ENCODE data around the gene SNAPC1. TPM values are rescaled to one million over a fixed set of nuclear protein-coding genes. Genes with fewer than 3 reads are reported as not detected.

SNAPC1 gene
- total and polyA plus RNA-seq, 2 of the 13 experiments (the other 11 are each of a cell fraction or from before 2014, with no cell fraction given) = 2.6 to 8.5 TPM

- TF ChIP-seq ZNF501 (CRISPR knock-in tag; IDR thresholded peaks at IDR 0.05) (0 out of 2 replicates have a peak, but pooled peaks have one; percentile 27), SIX1 (CRISPR knock-in tag; IDR thresholded peaks at IDR 0.05; ENCODE audit: borderline replicate concordance) (0 out of 2 replicates have a peak, but pooled peaks have one; percentile 17), RFX1 (IDR thresholded peaks at IDR 0.05) (no peak), TBX3 (IDR thresholded peaks at IDR 0.05; ENCODE audit: borderline replicate concordance) (no peak), MEIS1 (CRISPR knock-in tag; IDR thresholded peaks at IDR 0.05; ENCODE audit: borderline replicate concordance) (no peak), ZNF20 (CRISPR knock-in tag; IDR thresholded peaks at IDR 0.05) (no peak), ZNF317 (CRISPR knock-in tag; IDR thresholded peaks at IDR 0.05) (0 out of 2 replicates have a peak, but pooled peaks have one; percentile 26), ZNF496 (CRISPR knock-in tag; IDR thresholded peaks at IDR 0.05; ENCODE audit: insufficient replicate concordance) (no peak), TRAFD1 (CRISPR knock-in tag; IDR thresholded peaks at IDR 0.05; ENCODE audit: borderline replicate concordance) (no peak), CENPT (CRISPR knock-in tag; IDR thresholded peaks at IDR 0.05; ENCODE audit: low read depth) (no peak), ZNF839 (CRISPR knock-in tag; IDR thresholded peaks at IDR 0.05; ENCODE audit: borderline replicate concordance) (no peak), PRPF4 (IDR thresholded peaks at IDR 0.05; ENCODE audit: low read depth, low read length, poor library complexity, severe bottlenecking) (no peak), ZSCAN20 (CRISPR knock-in tag; IDR thresholded peaks at IDR 0.05; ENCODE audit: borderline replicate concordance) (no peak), SETDB1 (CRISPR knock-in tag; IDR thresholded peaks at IDR 0.05; ENCODE audit: borderline replicate concordance) (no peak), FOXM1 (CRISPR knock-in tag; IDR thresholded peaks at IDR 0.05) (no peak), ZNF3 (CRISPR knock-in tag; IDR thresholded peaks at IDR 0.05) (no peak), ZBTB7B (CRISPR knock-in tag; IDR thresholded peaks at IDR 0.05) (peak; percentile 35; the same call in 1 of the 2 replicates)
- TF ChIP-seq, protein P1, sequence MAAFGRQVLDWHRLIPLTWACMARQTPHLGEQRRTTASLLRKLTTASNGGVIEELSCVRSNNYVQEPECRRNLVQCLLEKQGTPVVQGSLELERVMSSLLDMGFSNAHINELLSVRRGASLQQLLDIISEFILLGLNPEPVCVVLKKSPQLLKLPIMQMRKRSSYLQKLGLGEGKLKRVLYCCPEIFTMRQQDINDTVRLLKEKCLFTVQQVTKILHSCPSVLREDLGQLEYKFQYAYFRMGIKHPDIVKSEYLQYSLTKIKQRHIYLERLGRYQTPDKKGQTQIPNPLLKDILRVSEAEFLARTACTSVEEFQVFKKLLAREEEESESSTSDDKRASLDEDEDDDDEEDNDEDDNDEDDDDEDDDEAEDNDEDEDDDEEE (CRISPR knock-in tag; IDR thresholded peaks at IDR 0.05) = no peak
- TF ChIP-seq, protein P2, sequence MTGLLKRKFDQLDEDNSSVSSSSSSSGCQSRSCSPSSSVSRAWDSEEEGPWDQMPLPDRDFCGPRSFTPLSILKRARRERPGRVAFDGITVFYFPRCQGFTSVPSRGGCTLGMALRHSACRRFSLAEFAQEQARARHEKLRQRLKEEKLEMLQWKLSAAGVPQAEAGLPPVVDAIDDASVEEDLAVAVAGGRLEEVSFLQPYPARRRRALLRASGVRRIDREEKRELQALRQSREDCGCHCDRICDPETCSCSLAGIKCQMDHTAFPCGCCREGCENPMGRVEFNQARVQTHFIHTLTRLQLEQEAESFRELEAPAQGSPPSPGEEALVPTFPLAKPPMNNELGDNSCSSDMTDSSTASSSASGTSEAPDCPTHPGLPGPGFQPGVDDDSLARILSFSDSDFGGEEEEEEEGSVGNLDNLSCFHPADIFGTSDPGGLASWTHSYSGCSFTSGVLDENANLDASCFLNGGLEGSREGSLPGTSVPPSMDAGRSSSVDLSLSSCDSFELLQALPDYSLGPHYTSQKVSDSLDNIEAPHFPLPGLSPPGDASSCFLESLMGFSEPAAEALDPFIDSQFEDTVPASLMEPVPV (CRISPR knock-in tag; IDR thresholded peaks at IDR 0.05) = no peak; the same call in 1 of the 2 replicates
- TF ChIP-seq, protein P3, sequence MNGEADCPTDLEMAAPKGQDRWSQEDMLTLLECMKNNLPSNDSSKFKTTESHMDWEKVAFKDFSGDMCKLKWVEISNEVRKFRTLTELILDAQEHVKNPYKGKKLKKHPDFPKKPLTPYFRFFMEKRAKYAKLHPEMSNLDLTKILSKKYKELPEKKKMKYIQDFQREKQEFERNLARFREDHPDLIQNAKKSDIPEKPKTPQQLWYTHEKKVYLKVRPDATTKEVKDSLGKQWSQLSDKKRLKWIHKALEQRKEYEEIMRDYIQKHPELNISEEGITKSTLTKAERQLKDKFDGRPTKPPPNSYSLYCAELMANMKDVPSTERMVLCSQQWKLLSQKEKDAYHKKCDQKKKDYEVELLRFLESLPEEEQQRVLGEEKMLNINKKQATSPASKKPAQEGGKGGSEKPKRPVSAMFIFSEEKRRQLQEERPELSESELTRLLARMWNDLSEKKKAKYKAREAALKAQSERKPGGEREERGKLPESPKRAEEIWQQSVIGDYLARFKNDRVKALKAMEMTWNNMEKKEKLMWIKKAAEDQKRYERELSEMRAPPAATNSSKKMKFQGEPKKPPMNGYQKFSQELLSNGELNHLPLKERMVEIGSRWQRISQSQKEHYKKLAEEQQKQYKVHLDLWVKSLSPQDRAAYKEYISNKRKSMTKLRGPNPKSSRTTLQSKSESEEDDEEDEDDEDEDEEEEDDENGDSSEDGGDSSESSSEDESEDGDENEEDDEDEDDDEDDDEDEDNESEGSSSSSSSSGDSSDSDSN (CRISPR knock-in tag; IDR thresholded peaks at IDR 0.05) = peak; percentile 67
- TF ChIP-seq, protein P4, sequence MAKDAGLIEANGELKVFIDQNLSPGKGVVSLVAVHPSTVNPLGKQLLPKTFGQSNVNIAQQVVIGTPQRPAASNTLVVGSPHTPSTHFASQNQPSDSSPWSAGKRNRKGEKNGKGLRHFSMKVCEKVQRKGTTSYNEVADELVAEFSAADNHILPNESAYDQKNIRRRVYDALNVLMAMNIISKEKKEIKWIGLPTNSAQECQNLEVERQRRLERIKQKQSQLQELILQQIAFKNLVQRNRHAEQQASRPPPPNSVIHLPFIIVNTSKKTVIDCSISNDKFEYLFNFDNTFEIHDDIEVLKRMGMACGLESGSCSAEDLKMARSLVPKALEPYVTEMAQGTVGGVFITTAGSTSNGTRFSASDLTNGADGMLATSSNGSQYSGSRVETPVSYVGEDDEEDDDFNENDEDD (CRISPR knock-in tag; IDR thresholded peaks at IDR 0.05; ENCODE audit: borderline replicate concordance) = peak; percentile 24; the same call in 1 of the 2 replicates
Observed at GRCh38 chr14:61761959-61762786, at the start of gene SNAPC1 (continued).
